ENCODE data around the gene SAMD7.

SAMD7 gene

DNA sequence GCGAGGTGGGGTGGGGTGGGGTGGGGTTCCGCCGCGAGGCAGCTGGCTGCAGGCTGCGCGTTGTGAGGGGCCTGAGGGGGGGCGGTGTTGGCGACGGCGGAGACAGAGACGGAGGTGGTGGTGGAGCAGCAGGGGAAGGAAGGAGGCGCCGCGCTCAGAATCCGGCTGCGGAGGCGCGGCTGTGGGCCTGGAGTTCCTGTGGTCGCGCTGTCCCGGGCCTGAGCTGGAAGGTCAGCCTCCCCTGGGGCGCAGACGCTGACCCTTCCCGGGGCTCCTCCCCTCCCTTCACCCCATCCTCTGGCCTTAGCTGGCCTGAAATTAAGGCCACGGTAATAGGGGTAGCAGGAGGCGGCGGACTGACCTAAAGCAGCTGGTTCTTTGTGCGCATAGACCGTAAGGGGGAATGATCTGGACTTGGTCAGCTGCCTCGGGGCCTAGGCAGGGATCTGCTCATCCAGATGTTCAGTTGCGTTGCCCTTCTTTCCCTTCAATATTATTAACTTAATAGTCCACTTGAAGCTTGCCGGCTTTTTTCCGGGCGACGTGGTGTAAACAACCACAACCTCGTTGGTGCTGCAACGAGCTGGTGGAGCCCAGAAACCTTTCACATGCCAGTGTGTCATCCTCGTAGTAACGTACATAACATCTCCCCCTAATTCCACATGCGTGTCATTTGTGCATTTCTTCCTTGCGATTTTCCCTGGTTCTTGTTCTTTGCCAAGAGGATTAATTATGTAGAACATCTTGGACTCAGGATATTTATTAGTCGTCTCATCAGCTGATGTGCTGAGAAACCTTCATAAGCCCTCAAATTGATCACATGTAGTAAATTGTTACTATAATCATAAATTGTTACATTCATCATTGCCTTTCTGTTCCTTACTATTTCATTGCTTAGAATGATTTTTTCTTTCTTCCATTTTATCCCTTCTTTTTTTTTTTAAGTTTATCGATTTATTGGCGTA lies 55.9 kb downstream of the SAMD7 start:
- DNase-seq, result no peak

DNA sequence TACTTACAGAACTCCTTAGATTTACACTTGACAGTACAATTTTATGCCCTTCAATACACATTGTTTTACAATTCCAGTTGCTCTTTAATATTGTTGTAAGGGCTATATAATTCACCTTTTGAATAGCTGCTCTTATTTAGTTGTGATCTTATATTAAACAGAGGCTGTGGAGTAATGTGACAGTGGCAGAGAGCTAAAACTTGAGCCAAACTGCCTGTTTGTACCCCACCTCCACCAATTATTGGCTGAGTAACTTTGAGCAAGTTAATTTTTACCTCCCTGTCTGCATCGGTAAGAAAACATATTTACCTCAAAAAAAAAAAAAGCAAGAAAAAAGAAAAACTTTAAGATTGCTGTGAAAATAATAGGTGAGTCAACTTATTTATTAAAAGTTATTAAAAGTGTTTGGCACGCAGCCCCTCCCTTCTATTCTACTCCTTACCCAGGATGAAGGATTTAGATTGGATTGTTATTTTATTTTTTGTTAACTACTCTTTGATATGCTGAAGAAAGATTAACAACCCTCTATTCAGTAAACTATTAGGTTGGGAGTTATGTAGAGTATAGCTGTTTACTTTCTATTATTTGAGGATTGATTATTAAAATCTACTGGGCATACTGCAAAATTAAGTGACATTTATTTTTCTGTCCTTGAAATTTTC lies 57.0 kb downstream of the SAMD7 start:
- no peak for DNase-seq

DNA sequence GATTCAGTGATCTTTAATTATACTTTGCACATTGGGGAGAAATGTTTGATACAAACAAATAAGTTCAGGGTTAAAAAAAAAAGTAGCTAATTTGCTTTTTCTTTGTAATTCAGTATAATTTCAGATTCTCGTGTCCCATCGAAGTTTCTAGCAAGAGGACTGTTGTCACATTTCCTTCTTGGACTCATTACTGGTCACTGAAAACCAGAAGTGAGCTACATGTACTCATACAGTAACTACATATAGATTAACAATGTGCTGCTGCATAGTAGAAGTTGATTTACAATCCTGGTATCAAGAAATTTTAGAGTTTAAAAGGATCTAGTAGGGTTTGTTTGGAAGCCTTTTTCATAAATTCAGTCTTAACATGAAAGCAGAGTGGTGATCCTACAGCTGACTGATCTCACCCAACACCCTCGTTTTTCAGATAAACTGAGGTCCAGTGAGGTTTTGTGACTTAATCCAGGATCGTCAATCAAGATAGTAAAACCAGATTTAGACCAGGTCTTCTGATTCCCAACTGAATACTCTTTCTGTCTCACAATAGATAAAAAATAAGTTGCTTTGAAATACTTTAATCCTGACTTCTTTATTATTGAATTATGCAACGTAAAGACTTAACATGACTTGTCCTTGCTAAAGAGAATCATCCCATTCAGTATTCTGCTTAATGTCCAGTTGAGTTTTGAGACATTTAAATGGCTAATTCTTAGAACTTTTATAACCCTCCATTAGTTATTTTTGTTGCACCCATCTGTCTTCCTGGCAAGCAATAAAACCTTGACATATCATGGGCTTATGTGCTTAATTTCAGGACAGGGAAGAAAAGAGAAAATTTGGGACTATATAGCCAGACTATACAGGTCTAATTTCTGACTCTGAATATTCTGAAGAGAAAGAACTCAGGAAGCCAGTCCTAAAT lies 58.1 kb downstream of the SAMD7 start:
- no peak for DNase-seq

DNA sequence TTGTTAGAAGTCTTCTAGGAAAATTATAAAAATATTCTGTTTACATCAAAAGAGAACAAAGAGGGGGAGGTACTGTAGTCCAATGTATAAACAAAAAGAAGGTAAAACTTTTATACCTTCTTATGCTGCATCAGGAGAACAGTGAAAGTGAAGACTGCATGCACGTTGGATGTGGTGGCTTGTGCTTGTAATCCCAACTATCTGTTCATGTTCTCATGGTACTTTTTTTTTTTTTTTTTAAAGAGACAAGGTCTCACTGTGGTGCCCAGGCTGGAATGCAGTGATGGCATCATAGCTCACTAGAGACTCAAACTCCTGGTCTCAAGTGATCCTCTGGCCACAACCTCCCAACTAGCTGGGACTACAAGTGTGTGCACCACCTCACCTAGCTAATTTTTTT lies 59.5 kb downstream of the SAMD7 start:
- no peak for DNase-seq

DNA sequence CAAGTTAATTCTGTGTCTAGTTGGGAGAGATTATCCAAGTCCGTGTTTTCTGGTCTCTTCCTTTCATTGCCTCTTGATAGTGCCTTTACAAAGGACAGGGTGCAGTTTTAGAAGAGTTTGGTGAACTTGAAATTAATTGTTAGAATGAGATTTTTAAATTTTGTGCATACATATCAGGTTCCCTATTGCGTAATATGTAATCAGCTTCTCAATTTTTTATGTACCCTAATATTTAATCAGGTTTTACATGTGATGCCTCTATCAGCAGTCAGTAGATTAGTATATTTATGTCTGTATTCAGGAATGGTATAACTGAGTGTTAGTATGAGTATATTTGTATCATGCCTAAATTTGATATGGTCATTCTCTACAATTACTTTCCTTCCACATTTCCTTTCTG lies 60.1 kb downstream of the SAMD7 start:
- DNase-seq, result no peak

DNA sequence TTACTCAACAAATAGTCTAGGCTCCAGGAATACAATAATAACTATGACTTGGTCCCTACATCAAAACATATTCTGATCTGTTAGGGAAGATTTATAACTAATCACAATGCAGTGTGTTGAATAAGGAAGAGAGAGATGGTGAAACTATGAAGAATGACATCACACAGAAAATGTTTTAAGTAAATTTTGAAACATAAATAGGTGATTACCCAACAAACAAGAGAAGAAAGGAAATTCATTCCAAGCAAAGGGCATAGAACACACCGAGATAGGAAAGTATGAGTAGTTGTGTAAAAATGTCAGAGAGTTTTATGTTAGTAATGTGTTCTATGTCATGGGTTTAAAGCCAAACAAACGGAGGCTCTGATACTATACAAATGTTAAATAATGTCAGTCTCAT lies 68.7 kb downstream of the SAMD7 start:
- no peak for DNase-seq

DNA sequence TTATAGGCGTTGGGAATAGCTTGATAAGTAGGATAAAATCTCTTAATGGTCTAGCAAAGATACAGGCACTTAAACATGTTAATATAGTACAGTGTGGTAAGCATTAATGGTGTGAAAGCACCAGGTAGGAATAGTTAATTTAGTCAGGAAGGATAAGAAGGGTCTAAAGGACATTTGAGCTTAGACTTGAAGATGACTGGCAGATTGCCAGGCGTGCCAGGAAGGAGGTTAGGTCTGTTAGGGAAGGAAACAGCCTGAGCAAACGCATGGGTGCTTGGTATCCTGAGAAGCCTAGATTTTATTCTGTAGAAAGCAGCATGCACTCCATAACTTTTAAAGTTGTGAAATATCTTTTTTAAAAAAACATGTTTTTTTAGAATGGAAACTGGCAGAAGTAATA lies 72.9 kb downstream of the SAMD7 start:
- DNase-seq, result no peak

Measured in SIG-M5 (cell line).